DMS79 (cell line): ENCODE measurements around the gene GOLGA8G.
"Not testable (repeated sequence)": the region's sequence is repeated elsewhere in the genome, so short reads cannot be mapped to it uniquely, and the experiment has no call there.

ENCODE experiments used
- DNase-seq: peaks from one replicate; lab custom pipeline; 2025; lab: John Stamatoyannopoulos, UW

Gene GOLGA8G, protein sequence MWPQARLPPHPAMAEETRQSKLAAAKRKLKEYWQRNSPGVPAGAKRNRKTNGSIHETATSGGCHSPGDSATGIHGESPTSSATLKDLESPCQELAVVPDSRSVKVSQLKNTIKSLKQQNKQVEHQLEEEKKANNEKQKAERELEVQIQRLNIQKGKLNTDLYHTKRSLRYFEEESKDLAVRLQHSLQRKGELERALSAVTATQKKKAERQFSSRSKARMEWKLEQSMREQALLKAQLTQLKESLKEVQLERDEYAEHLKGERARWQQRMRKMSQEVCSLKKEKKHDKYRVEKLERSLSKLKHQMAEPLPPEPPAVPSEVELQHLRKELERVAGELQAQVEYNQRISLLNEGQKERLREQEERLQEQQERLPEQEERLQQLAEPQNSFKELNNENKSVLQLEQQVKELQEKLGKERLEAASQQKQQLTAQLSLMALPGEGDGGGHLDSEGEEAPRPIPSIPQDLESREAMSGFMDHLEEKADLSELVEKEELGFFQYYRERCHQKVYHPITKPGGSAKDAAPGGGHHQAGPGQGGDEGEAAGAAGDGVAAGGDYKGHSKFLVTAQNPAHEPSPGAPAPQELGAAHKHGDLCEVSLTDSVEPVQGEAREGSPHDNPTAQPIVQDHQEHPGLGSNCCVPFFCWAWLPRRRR

DNA sequence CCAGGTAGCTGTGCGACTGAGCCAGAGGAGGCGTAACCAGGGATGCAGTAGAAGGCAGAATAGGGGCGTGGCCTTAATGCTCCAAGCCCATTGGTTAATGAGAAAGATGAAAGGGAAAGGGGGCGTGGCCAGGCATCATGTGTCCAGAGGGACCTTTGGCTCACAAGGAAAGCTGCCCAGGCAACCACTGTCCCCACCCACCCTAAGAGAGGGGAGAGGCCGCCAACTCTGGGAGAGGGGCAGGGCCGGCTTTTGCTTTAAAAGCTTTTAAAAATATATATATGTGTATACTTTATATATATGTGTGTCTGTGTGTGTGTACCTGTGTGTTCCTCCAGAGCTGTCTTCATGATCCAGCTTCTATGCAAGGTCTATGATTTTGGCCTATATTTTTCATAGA, at the start of gene GOLGA8G:
Gene GOLGA8G, minus strand, starts transcription at position 18 of the 400 bp plus-strand sequence. CDS start 62 bp downstream, outside the sequence.
- DNase-seq, result not testable (repeated sequence)

DNA sequence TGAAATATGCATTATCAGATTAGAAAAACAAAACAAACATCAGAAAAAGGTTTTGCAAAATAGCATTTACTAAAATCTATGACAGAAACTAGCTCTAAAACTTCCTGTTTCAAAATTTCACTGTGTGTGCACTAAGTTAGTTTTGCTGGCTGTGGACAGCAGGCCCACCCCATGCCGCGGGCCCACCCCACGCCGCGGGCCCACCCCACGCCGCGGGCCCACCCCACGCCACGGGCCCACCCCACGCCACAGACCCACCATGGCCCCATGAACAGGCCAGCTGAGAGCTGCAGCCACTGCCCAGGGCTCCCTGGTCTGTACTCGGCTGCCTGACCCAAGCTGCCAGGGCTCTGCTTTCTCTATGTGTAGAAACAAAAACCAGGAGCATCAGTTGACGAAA, 40.6 kb upstream of the GOLGA8G start:
- DNase-seq, result not testable (repeated sequence)

GRCh38 chr15:28553268-28553667, 20.5 kb upstream of the GOLGA8G start, which contains the start of gene GOLGA6L25:
TSS of gene GOLGA6L25 (plus strand) at chr15:28553568. CDS start at chr15:28553629, 61 bp downstream.
- not testable (repeated sequence) for DNase-seq

- not testable (repeated sequence) for DNase-seq
Observed at GRCh38 chr15:28515208-28515607, 17.6 kb downstream of the GOLGA8G start.

- DNase-seq, result not testable (repeated sequence)
Observed at GRCh38 chr15:28514128-28514527, 18.6 kb downstream of the GOLGA8G start.

DNA sequence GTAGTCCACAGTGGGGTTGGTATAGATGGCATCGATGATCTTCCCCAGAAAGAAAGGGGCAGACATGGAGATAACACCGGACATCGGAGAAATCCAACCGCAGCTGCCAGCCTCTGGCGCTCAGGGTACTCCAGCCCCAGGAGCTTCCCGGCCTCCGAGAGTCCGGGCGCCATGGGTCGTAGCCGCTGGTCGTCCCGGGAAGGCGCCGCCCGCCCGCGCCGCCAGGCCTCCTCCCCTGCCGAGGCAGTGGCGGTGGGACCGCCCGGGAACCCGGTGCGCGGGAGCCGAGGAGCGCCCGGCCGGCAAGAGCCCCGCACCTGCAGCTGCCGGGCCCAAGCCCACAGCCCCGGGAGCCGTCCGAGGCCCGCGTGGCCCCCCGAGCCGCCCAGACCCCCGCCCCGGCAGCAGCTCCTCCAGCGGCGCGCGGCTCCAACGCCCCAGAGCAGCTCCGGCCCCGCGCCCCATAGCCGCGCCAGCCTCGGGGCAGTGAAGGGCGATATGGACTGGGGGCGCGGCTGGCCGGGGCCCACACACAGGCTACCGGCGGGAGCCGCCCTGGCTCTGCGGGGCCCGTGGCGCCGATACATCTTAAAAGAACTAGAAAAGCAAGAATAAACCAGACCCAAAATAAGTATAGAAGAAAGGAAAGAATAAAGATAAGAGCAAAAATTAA, 24.4 kb downstream of the GOLGA8G start:
- not testable (repeated sequence) for DNase-seq

- DNase-seq, result not testable (repeated sequence)
Observed at GRCh38 chr15:28481340-28481739, 51.4 kb downstream of the GOLGA8G start.
